HG03439 (cell line): ENCODE results near the gene DUOXA2.
"Not testable (repeated sequence)": the region's sequence is repeated elsewhere in the genome, so short reads cannot be mapped to it uniquely, and the experiment has no call there.

Experiments
- ATAC-seq: cut with Tn5 transposase; IDR thresholded peaks from one replicate; pipeline ENCODE4 v1.9.1; 2021; ENCODE audit warnings: mild to moderate bottlenecking, moderate library complexity; ENCODE audit not compliant: unreplicated experiment

The DUOXA2 gene

DNA sequence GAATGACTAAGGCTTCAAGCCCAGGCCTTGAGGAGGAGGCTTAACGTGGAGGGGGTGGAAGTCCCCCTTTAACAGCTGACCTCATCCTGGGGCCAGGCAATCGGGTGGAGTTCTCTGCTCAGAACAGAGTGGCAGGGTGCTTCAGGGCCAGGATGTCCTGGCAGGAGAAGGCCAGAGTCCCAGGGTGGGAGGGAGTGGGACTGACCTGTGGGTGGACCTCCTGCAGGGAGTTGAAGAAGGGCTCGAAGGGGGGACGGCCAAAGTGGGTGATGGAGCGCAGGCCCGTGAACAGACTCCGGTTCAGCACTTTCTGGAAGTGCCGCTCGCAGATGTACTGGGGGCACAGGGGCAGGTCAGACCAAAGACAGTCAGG is 19.8 kb upstream of the DUOXA2 start:
- ATAC-seq = no peak

GRCh38 chr15:45095661-45096060 is 18.5 kb upstream of the DUOXA2 start:
- no peak for ATAC-seq

DNA sequence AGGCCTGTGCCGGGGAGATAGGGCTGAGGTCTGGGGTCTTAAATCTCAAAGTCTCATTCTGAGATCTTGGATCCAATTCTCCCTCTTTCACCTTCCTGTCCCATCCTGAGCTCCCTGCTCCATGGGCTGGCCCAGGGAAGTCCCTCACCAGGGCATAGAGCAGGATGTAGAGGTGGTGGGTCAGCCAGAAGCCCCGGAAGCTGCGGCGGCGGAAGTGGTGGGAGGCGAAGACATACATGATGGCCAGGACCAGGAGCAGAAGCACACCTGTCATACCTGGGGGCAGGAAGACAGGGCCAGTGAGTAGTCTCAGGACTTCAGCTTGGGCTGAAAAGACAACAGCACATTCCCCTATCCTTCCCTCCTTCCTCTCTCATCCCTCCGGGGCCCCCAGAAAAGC is 16.7 kb upstream of the DUOXA2 start:
- ATAC-seq = no peak

DNA sequence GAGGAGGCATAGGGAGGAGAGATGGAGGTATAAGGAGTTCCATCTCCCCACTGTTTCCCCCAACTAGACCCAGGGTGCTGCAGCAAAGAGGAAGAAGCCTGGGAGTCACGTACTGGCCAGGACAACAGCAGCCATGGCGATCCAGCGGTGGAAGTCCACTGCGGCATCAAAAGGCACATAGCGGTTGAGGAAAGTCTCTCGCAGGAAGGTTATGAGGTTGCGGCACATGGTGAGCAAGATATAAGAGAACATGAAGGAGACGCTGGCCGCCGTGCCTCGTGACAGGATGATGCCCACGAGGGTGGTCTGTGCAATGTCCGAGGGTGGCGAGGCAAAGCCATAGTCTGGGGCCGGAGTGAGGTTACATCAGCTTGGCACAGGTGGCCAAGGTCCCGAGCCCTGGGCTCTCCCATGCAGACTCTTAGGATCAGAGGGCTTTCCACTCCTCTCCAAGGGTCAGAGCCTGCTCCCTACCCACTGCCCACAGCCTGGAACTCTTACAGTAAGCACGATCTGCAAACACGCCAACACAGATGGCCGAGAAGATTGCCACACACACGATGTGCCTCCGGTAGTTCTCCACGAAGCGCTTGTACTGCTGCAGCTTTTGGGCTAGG is 14.5 kb upstream of the DUOXA2 start:
- ATAC-seq = no peak

DNA sequence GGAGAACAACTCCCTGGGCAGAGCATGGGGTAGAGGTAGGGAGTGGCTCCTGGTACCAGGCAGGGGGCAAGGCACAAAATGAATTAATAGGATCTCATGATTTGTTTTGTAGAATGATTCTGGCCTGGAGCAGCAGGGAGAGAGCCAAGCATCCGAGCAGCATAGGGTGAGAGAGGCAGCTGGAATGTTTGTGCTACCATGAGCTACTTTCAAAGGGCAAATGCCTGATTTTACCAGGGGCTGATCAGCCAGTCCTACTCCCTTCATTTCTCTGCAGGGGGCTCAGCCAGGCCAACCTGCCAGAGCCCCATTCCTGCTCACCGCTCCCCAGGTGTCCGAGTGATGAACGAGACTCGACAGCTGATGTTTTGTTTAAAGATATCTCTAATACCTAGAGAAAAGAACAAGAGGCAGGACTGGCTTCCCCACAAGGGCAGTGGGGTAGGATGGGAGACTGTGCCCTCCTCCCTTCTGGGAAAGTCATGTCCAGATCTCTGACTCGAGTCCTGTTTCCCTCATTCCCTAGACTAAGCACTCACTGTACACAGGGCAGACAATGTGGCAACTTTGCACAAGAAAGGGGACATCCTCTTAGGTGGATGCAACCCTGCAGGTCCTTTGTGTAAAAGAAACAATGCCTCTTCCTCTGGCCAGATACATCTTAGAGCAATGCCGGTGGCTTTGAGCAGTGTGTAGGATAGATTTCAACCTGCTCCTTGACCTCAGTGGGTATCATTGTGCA is 13.1 kb upstream of the DUOXA2 start:
- no peak for ATAC-seq

- no peak for ATAC-seq
These were observed 12.4 kb upstream of the DUOXA2 start for GRCh38 chr15:45101749-45102148.

DNA sequence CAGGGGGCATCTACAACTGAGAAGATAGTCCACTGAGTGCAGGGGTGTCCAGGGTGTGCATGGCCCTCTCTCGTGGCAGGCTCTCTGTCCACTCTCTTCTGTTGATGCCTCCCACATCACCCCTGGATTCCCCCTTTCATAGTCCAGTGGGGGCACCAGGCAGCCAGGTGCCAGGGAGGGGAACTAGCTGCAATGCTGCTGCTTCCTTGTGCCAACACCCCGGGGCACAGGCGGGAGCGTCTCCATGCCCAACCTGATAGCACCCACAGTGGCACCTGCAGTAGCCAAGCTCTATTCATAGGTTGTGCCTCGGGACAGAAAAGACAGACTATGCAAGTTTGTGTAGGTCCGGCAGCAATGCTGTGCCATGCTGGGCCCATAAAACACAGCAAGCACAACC is 11.9 kb upstream of the DUOXA2 start:
- no peak for ATAC-seq

GRCh38 chr15:45104170-45104569 is 10.0 kb upstream of the DUOXA2 start:
- ATAC-seq = not testable (repeated sequence)

- no peak for ATAC-seq
These were observed 8.5 kb upstream of the DUOXA2 start for GRCh38 chr15:45105586-45105985.

- no peak for ATAC-seq
These were observed 7.9 kb upstream of the DUOXA2 start for GRCh38 chr15:45106002-45106790.

- no peak for ATAC-seq
These were observed 6.0 kb upstream of the DUOXA2 start for GRCh38 chr15:45107941-45108630.

GRCh38 chr15:45110256-45110820 is 3.8 kb upstream of the DUOXA2 start:
- ATAC-seq = no peak

GRCh38 chr15:45111390-45112142 is 2.6 kb upstream of the DUOXA2 start:
- no peak for ATAC-seq

DNA sequence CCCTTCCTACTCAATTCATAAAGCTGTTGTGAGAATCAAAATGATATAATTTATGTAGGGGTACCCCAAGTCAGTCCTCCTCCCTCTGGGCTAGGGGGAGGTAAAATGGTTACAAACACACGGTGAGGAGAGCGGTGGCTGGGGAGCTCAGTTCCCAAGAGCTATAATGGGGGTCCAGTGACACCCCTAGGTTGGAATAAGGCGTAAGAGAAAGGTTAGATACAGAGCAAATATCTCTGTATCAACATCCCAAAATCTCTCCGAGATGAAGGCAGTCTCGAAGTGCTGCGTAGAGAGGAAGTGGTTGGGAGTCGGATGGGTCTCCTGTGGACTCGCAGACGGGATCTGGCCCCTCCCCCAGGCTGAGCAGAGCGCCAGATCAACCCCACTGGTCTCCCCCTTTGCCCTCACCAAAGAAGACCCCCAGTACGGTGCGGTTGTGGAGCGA is 2.0 kb upstream of the DUOXA2 start:
- ATAC-seq = no peak

DNA sequence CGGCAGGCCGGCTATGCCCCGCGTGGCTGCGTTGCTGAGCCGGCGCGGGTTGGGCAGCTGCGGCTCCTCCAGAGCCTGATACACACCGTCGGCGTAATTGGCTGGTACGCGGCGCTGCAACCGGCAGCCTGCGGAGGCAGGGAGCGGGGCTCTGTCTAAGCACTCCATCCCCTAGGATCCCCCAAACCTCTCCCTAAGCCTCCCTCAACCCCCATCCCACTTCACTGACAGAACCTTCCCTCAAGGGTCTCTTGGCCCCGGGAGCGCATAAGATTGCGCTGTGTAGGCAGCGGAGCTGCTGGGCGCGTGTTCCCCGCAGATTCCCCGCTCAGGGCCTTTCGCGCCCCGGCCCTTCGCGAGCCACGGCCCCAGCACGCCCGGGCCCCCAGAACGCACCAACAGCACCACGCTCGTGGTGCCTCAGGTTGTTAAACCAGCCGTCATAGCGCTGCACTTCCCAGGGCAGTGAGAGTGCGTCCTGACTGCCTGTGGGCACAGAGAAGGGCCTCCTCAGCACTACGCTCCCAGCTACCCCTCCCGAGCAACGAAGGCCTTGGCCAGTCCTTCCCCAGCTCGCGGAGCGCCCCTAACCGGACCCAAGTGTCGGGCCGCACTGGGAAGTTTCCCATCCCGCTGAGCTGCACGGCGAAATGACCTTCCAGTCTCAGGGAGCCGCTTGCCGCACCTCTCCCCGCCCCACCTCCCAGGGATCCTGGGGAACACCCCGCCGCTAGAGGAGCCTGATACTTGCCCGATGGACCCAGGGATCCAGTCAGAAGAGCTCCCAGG is 1.3 kb upstream of the DUOXA2 start:
- no peak for ATAC-seq

DNA sequence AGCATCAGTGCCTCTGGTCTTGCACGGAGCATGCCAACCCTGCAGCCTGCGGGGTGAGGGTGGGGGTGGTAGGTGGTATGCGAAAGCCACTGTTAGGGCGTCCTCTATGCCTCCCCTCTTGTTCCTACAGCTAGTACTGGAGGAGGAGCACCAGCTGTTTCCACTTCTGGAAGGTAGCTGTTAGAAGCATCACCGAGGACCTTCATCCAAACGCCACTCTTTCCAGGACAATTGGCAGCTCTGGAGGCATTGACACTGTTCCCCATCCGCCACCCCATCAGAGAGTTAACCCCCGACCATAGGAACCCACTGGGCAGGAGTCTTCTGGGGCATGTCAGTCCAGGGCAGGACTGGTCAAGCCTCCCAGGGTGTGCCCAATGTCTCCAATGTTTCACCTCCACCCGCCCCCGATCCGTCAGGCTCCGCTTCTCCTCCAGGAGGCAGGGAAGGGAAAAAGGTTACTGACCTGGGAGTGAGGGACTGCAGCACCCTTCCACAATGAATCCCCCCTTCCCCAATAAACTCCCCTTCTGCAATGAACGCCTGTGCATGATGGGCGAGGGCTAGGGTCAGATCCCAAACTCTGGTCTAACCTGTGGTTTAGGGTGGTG is 641 bp upstream of the DUOXA2 start:
- no peak for ATAC-seq

DNA sequence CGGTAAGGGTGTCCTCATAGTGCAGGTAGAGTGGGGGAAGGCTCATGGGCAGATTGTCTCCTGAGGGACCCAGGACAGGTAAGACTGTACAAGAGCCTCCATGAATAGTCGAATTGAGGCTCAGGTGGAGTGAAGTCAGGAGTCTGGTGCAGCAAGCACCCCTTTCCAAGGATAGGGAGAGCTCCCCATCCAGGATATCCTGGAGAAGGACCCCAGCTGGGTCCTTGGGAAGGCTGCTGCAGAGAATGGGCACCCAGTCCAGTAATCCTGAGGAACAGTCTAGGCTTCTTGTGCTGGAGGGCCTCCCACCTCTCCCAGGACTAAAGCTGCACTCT is 592 bp downstream of the DUOXA2 start:
- ATAC-seq = no peak

DNA sequence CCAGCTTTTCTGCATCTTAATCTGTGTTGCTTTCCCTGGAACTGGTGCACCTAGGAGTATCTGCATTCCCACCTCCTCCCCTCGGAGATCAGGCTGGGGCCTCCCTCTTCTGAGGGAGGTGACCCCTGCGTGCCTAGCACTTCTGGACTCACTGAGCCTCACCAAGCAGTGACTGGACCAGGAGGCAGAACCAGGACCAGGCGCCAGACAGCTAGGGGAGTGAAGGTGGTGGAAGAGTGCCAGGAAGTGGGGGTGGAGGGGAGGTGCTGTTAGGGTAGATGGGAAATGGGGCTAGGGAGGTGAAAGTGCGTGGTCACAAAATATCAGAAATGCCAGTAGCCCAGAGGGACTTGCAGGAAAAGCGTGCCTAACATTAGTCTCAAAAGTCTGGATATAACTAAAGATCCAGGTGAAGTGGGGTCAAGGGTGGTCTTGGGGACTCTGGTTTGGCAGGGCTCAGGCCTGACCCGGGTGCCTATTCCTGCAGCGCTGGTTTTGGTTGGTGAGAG is 1.2 kb downstream of the DUOXA2 start:
- no peak for ATAC-seq

- ATAC-seq = no peak
These were observed 1.9 kb downstream of the DUOXA2 start for GRCh38 chr15:45116006-45116481.
